ENCODE results near the gene SLC27A2.

Gene SLC27A2

DNA sequence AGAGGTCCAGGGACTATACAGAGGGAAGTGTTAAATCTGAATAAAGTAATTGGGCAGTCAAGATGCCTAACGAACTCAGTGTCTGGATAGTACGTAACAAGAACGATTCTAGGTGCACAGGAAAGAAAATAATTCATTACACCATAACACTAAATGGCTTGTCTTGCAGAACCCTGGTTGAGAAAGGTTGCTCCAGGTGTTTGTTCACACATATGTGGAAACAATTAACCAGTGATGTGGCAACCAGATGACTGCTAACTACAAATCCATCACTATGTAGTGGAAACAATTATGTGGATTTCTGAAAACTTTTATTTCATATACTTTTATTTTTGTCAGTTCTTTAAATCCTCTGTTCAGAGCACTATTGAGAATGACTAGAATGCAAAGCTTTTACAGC is 93.9 kb downstream of the SLC27A2 start:
- DNase-seq (ENCODE audit: low read depth): no peak

DNA sequence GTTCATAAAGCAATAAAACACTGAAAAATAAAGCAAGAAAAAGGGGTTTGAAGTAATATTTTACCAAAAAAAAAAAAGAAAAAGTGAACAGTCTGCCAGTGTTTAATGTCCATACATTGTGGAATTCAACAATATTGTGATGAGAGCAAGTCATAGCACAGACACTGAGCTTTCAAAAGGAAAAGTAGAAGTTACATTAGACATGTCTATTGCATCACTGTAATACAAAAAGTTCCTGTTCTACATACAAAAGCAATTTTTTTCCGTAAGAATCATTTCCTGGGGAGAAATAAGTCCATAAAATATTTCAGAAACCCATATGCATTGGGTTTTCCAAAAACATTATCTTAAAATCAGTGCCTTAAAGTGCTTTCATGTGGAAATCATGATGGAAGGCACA is 95.4 kb downstream of the SLC27A2 start:
- no peak for DNase-seq (ENCODE audit: low read depth)

- DNase-seq (ENCODE audit: low read depth): no peak
Observed at GRCh38 chr15:50278496-50278895, 96.5 kb downstream of the SLC27A2 start.

DNA sequence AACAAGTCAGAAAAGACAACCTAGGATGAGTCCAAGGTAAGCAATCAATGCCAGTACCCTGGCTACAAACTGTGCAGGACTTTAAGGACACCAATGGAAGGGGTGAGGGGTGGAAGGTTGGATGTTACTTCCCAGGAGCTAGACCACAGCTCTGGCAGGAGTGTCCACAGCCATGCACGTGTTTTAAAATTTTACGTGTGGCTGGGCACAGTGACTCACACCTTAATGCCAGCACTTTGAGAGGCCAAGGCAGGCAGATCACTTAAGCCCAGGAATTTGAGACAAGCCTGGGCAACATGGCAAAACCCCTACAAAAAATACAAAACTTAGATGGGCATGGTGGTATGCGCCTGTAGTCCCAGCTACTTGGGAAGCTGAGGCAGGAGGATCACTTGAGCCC is 98.3 kb downstream of the SLC27A2 start:
- DNase-seq (ENCODE audit: low read depth): no peak

- DNase-seq (ENCODE audit: low read depth): no peak
Observed at GRCh38 chr15:50281427-50281826, 99.4 kb downstream of the SLC27A2 start.
